ENCODE data around the gene BRMS1L. TPM values are rescaled to one million over a fixed set of nuclear protein-coding genes. Genes with fewer than 3 reads are reported as not detected.
A peak's percentile ranks its signal among the peaks of the same experiment; 100 is the strongest.
"Not testable (repeated sequence)": the region's sequence is repeated elsewhere in the genome, so short reads cannot be mapped to it uniquely, and the experiment has no call there.

The BRMS1L gene, protein sequence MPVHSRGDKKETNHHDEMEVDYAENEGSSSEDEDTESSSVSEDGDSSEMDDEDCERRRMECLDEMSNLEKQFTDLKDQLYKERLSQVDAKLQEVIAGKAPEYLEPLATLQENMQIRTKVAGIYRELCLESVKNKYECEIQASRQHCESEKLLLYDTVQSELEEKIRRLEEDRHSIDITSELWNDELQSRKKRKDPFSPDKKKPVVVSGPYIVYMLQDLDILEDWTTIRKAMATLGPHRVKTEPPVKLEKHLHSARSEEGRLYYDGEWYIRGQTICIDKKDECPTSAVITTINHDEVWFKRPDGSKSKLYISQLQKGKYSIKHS
- 15.6 TPM for total RNA-seq

DNA sequence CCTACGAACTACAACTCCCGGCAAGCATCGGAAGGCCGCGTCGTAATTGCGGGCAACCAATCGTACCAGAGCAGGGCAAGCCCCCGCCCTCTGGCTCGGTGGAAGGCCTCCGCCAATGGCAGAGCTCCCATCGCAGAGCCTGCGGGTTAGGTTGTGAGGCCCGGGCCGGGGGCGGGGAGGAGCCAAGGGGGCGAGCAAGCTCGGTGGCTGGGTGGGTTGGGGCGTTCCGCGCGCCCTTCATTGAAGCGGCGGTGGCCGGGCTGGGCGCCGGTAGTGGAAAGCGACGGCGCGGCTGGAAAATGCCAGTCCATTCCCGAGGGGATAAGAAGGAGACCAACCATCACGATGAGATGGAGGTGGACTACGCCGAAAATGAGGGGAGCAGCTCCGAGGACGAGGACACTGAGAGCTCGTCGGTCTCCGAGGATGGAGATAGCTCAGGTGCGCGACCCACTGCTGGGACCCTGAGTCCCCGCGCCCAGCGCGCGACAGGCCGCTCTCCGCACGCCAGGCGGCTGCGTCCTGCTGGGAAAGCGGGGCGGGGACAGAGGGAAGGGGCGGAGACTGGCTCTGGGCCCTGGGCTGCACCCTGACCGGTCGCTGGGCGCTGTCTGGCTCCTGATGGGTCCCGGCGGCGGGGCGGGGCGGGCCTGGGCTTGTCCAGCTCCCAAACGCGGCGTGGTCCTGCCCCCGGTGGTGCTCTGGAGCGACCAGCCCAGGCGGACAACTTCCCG, at the start of gene BRMS1L:
Gene BRMS1L, plus strand, starts transcription at position 121 of the 734 bp plus-strand sequence. Its CDS starts 179 bp downstream, at position 300.
- peak; percentile 99 for DNase-seq

DNA sequence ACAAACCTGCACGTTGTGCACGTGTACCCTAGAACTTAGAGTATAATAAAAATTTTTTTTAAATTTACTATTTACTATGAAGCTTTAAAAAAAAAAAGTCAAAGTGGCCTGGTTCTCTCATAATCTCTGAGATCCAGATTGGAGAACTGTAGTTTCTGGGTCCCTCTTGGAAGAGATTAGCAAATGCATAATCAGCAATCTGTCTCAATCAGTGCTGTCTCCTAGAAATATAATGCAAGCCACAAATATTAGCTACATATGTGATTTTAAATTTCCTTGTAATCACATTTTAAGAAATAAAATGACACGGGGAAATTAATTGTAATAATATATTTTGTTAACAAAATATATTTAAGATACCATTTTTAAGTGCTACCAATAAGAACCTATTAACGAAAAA, 49.3 kb upstream of the BRMS1L start:
- no peak for DNase-seq

DNA sequence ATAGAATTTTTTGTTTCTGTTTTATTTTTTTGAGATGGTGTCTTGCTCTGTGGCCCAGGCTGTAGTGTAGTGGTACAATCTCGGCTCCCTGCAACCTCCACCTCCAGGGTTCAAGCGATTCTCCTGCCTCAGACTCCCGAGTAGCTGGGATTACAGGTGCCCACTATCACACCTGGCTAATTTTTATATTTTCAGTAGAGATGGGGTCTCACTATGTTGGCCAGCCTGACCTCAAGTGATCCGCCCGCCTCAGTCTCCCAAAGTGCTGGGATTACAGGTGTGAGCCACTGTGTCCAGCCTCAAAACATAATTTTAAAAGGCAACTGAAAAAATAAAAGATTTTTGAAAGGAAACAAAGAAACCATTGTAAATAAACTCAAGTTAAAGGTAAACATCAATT, 48.6 kb upstream of the BRMS1L start:
- not testable (repeated sequence) for DNase-seq

DNA sequence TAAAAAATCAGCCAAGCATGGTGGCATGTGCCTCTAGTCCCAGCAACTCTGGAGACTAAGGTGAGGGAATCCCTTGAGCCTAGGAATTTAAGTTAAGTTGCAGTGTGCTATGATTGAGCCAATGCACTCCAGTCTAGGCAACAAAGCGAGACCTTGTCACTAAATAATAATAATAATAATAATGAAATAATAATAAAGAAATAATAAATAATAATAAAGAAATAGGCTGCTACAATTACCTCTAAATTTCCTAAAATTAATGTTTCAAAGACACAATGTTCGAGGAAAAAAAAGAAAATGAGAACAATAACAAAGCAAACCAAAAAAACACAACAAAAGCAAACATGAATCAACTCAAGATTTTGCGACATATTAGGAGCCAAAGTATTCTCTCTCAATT, 46.8 kb upstream of the BRMS1L start:
- no peak for DNase-seq

DNA sequence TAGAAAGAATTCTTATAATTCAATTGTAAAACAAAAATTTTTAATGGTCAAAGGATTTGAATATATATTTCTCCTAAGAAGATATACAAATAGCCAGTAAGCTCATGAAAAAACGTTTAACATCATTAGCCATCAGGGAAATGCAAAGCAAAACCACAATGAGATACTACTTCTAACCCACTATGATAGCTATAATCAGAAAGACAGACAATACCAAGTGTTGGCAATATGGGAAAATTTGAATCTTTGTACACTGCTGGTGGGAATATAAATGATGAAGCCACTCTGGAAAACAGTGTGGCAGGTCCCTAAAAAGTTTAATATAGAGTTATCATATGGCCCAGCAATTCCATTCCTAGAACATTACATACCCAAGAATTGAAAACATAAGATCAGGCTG, 42.4 kb upstream of the BRMS1L start:
- no peak for DNase-seq

DNA sequence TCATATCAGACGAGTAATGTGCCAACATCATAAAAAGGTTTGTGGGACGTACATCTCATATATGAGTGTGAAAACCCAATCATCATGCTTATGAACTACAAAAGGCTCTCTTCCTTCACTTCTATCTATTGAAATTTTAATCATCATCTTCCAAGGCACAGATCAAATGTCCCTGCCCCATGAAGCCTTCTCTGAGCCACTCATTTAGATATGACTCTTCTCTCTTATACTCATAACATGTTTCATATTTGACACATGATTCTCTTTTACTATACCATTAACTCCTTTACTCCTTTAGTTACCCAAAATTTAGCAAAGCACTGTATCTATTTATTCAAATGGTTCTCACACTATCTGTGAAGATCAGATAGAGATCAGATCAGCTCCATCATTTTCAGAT, 39.3 kb upstream of the BRMS1L start:
- no peak for DNase-seq

DNA sequence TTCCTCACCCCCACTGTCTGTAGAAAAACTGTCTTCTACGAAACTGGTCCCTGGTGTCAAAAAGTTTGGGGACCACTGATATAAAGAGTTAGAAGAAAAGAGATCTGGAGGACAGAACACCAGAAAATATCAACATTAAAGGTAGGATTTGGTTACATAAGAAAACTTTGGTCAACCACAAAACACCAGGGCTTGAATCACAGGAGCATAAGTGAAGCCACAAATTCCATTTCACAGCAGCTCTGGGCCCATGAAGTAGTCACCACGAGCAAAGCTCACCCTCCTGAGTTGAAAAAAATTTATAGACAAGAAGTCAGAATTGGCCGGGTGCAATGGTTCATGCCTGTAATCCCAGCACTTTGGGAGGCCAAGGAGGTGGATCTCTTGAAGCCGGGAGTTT, 36.5 kb upstream of the BRMS1L start:
- DNase-seq = no peak

DNA sequence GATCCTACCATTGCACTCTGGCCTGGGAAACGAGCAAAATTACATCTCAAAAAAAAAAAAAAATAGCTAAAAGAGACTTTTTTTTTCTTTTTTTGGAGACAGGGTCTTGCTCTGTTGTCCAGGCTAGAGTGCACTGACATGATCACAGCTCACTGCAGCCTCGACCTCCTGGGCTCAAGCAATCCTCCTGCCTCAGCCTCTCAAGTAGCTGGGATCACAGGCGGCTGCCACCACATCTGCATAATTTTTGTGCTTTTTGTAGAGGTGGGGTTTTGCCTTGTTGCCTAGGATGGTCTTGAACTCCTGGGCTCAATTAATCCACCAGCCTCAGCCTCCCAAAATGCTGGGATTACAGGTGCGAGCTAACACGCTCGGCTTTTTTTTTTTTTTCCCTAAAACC, 28.3 kb upstream of the BRMS1L start:
- DNase-seq = no peak

DNA sequence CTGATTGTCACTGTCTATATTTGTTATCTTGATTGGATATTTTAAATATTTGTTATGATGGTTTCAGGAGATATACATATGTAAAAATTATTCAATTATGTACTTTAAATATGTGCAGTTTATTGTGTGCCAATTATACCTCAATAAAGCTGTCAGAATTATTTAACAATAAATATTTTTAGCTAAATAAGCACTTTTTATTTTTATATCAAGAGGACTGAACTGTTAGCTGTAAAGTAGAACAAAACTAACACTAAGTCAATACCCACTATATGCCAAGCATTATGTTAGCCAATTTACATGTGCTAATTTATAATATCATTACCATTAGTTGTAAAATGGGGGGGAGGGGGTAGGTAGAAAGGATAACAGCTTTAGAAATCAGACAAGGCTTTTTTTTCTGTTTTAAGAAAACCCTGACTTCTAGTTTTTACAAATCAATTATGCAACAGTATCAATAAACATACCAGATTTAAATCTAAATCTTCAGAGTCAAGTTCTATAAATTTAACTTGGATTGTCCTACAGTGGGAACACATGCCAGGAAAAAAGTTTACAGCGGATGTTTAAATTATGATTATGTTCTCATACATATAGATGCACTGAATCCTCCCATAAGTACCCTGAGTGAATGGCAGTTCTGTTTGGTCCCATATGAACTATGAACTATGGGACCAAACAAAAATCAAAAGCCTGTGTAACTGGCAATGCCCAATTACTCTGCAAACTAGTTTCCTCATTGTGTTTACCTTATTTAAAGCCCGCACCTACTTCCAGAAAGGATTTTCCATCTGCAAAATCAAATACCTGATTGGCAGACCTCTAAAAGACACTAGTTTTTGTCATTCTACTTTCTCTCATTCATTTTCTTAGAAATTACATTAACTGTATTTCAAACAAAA, 19.9 kb upstream of the BRMS1L start:
- DNase-seq = no peak

DNA sequence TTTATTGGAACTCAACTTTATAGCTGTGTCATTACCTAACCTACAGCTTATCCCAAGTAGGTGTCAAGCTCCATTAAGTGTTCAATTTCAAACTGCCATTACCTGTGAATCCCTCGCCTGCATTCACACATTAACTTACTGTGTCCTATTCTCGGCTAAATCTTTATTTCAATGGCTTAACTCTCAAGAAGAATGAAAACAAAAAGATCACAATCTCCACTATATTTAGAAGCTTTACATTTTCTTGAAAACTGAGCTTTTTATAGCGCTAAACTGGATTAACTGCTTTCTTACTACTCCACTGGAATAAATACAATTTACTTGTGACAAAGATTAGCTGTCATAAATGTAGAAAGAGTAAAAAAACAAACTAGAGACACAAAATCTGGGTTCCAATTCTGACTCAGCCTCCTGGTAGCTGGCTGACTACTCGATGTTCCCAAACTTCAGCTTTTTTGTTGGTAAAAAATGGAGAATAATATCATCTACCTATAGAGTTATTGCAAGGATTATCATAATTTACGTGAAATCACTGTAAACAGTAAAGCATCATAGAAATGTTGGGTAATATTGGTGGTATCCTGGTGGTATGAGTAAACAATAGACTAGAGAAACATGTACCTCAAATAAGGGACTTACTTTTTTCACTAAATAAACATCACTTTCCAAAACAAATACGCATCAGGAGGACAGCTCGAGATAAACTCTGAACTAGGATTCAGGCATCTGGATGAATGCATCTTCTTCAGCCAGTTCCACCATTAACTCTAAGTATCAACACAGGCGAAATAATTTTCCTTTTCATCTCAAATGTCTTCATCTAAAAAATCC, 18.8 kb upstream of the BRMS1L start:
- no peak for DNase-seq

DNA sequence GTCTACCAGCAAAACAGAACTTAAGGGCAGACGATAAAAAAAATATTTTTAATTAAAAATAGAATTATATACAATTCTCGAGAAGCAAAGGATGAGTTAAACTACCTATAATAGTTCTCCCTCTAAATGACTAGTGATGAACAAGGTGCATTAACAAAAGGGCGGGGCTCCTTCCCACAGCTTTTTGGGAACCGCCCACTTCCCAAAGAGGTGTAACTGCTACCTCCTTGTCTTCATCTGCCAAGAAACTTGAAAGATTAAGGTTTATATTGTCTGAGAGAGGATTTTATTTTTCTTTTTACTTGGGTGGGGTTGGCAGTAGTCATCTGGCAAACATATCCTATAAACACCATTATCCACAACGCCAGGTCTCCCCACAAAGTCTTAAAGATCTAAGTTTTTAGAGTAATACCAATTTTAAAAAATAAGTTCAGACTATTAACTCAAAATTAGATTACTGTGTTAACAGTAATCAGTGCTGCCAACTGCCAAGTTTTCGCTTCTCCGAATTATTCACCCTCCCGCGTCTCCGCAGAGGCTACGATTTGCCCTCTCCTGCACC, 18.0 kb upstream of the BRMS1L start:
- DNase-seq = peak; percentile 49

DNA sequence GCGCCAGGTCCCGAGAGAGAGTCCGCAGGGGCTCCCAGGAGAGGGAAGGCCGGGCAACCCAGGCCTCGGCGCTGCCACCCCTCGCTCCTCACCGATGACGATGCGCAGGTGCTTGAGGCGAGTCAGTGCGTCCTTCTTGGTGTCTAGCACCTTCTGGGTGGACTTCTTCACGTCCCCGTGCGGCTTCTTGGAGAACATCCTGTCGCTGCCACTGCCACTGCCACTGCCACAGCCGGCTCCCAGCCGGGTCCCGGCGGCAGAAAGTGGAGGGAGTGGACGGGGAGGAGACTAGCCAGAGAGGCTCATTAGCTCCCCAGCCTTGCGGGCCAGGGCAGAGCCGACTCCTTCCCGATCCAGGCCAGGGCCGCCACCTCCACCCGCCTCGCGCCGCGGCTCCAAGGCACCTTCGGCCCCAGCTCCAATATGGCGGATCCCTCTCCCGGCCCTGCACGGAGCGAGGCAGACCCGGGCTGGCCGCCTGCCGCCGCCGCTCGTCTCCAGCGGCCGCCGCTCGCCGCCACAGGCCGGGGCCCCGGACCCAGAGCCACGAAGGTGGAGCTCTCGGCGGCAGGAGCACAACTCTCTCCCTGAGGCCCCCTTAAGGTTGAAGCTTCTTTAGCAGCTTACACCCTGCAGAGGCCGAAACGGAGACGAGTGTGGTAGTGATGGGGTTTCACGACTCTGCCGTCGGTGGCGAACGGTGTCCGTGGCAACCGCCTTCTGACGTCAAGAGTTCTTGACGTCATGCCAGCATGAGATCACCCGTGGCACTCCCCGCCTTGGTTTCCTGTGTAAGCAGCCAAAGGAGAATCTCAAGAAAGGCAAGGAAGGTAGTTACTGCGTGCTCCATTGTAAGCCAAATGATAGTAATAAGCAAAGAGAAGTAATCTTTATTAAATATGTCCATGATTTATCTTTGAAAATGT, 17.2 kb upstream of the BRMS1L start, which contains the start of gene RALGAPA1:
Gene RALGAPA1, minus strand, starts transcription at position 658 of the 926 bp plus-strand sequence. Its CDS starts 460 bp downstream, at position 198.
- peak; percentile 98 for DNase-seq

DNA sequence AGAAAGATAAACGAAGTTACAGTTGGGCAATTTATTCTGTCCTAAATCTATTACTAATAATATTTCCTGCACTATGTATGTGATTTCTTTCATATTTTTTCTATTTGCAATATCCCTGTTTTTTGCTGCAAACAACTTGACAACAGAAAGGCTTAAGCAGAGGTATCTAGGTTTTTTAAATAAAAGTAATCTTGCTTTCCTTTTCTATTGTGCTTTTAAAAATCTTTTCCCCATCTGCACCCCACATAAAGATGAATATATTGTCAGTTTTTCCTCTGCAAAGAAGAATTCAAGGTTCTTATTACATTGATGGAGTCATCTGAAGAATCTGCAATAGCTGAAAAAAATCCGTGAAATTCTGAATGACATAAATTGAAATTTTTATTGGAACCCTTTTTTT, 16.5 kb upstream of the BRMS1L start:
- no peak for DNase-seq

DNA sequence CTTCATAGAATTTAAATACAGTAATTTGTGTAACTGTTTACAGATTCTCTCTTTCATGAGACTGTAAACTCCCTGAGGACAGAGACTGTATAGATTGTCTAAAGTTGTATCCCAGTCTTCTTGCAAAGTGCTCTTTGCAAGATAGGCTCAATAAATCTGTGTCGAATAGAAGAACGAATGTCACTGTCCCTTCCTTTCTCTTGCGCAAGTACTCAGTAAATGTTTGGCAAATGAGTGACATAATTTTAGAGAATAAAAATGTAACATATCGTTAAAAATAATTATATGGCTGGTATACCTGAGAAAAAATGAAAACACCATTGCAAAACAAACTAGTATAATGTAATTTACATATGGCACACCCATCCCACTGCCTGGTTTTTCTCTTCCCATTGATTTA, 15.2 kb upstream of the BRMS1L start:
- no peak for DNase-seq

DNA sequence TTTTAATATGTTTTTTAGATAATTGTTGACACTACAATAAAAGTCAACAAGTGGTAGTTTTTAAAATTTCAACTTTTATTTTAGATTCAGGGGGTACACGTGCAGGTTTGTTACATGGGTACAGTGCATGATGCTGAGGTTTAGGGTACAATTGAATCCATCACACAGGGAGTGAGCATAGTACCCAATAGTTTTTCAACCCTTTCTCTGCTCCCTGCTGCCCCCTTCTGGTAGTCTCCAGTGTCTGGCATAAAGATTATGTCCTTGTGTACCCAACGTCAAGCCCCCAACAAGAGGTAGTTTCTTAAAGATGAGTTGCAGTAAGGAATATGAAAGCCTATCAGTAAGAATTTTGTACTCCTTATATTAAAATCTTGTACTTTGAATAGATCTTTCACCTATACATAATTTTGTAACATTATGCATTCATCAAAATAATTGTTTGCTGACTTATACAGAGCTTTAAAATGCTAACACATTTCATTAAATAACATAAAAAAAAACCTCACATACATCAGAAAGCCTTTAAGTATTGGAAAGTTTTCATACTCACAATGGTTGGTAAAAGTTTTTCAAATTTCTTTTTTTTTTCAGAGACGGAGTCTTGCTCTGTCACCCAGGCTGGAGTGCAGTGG, 11.7 kb upstream of the BRMS1L start:
- DNase-seq = peak; percentile 54

DNA sequence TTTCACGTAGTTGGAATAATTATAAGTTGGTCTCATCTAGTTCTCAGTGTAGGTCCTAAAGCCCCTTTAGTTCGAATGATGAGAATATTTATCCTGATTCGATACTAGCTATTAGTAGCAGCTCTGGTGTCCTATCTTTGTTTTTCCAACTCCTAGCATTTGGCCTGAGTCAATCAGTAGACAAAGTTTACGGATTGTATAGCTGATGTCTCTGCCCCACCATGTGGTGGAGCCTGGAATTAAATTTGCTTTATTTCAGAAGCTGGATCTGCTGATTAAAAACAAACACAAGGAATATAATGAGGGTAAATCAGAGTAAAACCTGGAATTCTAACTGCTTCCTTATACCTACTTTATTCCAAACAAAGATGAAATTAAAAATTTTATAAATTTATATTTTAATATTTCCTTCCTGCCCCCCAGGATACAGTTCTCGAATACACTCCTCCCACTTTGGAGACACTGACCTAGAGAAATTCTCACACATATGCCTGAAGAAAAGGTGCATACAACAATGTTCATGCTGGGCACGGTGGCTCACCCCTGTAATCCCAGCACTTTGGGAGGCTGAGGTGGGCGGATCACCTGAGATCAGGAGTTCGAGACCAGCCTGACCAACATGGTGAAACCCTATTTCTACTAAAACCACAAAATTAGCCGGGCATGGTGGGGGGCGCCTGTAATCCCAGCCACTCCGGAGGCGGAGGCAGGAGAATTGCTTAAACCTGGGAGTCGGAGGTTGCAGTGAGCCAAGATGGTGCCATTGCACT, 7.6 kb upstream of the BRMS1L start:
- peak; percentile 56 for DNase-seq

DNA sequence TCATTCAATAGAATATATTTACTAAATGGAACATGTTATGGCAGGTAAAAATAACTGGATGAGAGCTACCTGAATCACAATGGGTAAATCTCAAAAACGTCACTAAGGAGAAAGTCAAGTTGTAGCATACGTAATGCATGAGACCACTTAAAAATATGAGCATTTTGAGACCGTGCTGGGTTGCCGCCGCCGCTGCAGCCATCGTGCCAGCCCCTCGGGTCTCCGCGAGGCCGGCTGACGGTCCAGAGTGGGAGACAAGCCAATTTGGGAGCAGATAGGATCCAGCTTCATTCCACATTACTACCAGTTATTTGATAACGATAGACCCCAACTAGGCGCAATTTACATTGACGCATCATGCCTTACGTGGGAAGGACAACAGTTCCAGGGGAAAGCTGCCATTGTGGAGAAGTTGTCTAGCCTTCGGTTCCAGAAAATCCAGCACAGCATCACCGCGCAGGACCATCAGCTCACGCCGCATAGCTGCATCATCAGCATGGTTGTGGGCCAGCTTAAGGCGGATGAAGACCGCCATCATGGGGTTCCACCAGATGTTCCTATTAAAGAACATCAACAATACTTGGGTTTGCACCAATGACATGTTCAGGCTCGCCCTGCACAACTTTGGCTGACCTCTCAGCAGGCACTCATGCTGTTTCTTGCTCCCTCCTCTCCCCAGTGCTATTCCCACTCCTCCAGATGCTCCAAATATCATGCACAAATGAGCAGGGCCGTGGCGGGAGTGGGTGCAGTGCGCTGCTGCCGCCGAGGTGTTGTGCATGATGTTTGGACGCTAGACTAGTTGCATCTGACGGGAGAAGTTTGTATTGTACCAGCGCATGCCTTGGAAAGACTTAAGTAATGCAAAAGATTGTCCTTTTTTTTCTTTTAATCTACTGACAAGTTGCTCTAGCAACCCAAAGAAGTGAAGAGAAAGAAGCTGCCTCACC, 6.3 kb upstream of the BRMS1L start:
- DNase-seq = no peak
